HG03432 (cell line): Measurements from ENCODE around the gene GNAZ.

Experiments used
- ATAC-seq: cut with Tn5 transposase; IDR thresholded peaks from one replicate; pipeline ENCODE4 v1.9.1; 2021; ENCODE audit warnings: mild to moderate bottlenecking, moderate library complexity; ENCODE audit not compliant: unreplicated experiment

The GNAZ gene

GRCh38 chr22:23150762-23151161 lies 80.4 kb downstream of the GNAZ start:
- no peak for ATAC-seq

DNA sequence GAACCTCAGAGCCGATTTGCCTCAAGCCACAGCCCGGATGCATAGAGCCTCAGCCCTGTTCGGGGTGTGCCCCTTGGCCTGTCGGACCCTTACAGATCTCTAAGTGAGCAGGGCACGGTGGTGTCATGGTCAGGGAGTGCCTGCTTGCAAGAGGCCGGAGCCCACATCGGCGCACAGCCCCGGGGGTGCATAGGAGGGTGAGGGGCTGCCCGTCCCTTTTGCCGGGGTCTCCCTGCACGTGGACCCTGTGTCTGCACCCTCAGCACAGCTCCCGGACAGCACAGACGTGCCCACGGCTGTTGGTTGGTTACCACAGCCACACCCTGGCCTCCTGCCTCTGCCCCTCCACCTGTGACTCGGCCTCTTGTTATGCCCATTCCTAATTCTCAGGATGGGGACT lies 81.5 kb downstream of the GNAZ start:
- no peak for ATAC-seq

GRCh38 chr22:23152238-23153114 lies 82.2 kb downstream of the GNAZ start:
- ATAC-seq = no peak

DNA sequence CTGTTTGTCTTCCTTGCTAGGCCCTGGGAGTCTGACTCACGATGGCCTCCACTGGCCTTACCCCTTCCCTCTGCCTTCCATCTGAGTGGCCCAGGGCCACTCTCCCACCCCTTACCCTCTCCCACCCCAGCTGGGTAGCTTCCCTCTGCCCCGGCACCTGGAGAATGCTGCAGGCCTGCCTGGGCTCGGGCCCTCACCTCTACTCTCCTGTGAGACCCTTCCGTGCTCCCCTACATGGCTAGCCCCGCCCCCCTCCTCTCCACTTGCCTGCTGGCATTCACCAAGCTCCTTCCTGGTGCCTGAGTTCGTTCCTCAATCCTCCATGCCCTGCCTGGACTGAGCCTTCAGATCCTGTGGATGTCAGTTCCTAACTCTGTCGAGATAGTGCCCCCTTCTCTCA lies 83.7 kb downstream of the GNAZ start:
- no peak for ATAC-seq

DNA sequence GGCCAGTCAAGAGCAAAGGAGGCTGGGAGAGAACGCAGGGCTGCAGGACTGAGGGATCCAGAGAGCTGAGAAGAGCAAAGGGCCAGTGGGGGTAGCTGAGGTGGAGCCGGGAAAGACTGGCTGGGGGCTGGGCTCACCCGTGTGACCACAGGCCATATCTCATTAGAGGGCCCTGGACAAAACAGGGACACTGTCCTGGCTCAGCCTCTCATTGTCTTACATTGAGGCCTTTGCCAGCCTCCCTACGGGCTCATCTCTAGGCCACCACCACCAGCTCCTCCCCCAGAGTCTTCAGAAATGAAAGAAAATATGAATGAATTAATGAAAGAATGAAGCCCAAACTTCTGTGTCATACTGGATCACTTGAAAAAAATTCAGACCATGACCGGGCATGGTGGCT lies 84.1 kb downstream of the GNAZ start:
- no peak for ATAC-seq

DNA sequence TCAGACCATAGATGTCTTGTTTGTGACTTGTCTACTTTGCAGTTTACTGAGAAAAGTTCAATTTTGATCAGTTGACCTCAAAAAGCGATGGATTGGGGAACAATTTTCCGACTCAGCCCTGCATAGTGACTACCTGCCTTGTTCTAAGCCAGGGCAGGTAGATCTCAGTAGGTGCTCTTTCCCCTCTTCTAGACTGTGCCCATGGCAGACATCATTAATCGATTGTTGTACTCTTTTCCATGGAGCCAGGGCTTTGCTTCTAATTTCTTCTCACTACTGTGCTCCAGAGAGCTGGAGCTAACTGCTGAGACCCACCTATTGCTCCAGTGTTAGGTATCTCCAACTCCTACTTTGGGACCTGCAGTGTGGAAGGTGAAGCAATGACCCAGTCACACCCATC lies 84.8 kb downstream of the GNAZ start:
- no peak for ATAC-seq

DNA sequence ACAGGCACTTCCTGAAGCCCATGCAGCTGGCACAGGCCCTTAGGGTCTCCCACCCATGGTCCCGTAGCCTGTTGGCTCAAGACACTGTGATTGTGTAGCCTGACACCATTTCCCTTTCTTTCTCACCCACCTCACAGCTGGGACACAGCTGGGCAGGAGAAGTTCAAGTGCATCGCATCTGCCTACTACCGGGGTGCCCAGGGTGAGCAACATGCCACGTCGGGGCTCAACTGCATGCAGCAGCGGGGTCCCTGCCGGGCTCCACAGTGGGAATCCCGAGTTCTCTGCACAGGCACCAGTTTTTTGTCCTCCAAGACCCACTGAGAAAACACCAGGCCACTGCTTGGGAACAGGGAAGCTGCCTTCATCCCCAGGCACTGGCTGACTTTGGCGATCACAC lies 85.5 kb downstream of the GNAZ start:
- ATAC-seq = no peak

DNA sequence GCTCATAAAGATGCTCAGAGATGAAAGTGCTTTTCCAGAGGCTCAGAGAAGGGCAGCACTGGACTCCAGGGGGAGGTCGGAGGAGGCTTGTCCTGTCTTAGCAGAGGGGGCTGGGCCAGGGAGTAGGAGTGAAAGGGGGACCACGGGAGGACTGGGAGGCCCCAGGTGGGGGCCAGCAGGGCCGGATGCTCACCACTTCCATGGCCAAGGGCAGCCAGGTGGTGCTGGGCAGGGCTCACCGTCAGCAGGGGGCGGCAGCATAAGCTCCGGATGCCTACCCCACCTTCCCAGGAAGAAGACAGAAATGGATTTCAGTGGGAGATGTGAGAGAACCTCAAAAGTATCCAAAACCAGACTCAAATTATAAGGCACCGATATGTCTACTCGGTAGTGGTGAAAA lies 86.0 kb downstream of the GNAZ start:
- ATAC-seq = no peak

DNA sequence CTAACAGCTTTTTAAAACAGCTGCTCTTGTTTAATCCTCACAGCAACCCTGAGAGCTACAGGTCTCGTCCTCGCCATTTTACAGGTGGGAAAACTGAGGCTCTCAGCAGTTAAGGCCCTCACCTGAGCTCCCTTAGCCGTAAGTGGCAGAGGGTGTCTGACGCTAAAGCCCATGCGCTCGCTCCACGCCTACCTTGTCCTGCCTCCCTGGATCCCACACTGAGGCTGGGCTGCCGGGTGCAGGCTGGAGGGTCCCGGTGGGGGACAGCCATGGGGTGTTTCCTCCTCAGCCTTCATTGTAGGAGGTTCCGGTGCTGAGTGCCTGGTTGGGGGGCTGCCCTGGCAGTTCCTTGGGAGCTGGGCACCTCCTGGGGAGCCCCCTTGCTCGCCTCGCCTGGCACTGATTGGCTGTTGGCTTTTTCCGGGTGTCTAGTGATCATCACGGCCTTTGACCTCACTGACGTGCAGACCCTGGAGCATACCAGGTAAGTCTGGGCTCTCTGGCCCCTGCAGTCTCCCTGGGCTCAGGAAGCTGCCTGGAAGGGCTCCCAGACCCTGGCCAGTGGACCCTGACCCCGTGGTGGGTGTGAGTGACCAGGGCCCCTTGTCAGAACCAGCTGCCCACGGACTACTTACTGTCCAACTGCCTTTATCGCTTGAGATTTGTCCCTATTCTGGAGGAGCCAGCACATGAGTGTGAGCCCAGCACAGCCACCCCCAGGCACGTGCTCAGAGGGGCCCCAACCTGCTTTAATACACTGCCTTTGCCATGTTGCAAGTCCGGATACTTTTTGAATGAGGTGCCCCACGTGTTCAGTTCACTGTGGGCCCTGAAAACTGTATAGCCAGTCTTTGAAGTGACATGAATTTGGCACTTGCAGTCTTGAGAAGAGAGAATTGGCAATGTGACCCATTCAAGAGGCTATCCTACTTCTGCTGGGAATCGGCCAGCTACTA lies 87.5 kb downstream of the GNAZ start:
- no peak for ATAC-seq

GRCh38 chr22:23158516-23159290 lies 88.4 kb downstream of the GNAZ start:
- ATAC-seq = no peak

- no peak for ATAC-seq
These were observed 88.9 kb downstream of the GNAZ start for GRCh38 chr22:23159291-23159630.

DNA sequence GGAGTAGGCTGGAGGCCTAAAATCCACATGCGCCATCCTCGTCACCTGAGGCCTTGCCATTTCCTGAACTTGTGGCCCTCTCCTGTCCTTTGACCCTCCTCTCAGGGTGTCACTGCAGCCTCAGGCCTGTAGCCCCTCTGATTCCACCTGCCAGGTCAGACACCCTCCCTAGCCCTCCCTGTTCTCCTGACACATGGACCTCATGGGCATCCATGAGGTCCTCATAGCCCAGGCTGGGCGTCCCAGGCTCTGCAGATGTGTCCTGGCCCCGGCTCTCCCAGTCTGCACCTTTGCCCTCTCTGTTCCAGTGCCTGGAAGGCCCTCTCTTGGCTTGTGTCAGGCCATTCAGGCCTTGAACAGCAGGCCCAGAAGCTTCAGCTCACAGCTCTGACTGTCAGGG lies 90.7 kb downstream of the GNAZ start:
- ATAC-seq = no peak

DNA sequence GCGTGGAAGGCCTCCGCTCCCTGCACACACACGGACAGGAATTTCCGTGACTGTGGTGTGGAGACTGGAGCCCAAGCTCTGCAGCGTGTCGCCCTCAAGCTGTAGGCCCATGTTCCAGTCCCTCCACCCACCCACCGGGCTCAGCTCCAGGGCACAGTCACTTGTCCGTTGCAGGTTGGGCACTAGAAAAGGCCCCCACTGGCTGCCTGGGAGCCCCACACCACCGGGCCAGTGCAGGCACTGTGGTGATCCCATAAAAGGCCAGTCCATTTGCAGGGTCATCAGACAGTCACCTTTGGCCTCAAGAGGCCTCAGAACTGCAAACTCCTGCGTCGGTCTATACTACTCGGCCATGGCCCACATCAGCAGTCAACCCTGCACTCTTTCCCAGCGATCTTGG lies 91.3 kb downstream of the GNAZ start:
- no peak for ATAC-seq

GRCh38 chr22:23163665-23164064 lies 93.3 kb downstream of the GNAZ start:
- ATAC-seq = no peak

GRCh38 chr22:23164091-23164490 lies 93.8 kb downstream of the GNAZ start:
- no peak for ATAC-seq

- no peak for ATAC-seq
These were observed 95.9 kb downstream of the GNAZ start for GRCh38 chr22:23166042-23166831.

DNA sequence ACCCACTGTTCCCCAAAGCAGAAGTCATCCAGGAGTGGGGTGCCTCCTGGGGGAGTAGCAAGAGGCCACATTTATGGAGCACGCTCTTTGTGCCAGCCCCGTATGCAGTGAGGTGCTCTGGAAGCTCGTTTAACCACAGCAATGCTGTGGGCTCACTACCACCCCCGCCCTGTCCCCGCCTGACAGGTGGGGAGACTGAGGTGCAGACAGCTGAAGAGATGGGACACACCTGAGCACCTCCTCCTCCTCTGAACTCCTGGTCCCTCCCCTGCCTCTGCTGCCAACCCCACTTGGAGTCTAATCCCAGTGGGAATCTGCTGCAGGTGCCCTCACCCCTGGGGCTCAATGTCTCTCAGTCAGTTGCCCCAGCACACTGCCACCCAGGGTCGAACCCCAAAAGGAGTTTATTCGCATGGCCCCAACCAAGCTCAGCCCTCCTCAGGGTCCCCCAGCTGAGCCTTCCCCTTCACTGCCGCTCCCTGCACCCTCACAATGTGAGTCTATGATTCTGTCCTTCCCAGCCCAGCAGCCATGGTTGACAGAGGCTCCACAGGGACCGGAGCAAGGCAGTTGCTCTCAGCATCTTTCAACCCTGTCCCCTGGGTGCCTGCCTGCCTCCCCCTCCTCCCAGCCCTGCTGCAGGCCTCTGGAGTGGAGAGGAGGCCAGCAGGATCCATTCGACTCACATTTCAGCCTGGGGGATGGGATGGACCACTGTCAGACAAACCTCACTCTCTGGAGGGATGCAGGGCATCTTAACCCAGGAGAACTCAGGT lies 96.7 kb downstream of the GNAZ start:
- ATAC-seq = no peak

GRCh38 chr22:23168391-23169042 lies 98.2 kb downstream of the GNAZ start:
- ATAC-seq = no peak

GRCh38 chr22:23169043-23169406 lies 98.7 kb downstream of the GNAZ start:
- no peak for ATAC-seq
